GM23338 (cell line): Measurements from ENCODE around the gene LPP.

Source experiments
- CREB1 ChIP-seq: fragments of 250-450 bp; sonication (Bioruptor Pico); IDR thresholded peaks from 2 replicates; pipeline ENCODE4 v1.5.0; 2020; ENCODE audit warnings: low read depth, mild to moderate bottlenecking, moderate library complexity
- EZH2 ChIP-seq: fragments of 200-600 bp; sonication (generic); IDR thresholded peaks from one replicate; pipeline ENCODE4 v1.8.0; 2017; ENCODE audit warnings: antibody characterized with exemption, mild to moderate bottlenecking, low read depth; ENCODE audit not compliant: unreplicated experiment
- EZH2phosphoT487 ChIP-seq: fragments of 200-600 bp; sonication (generic); IDR thresholded peaks from one replicate; pipeline ENCODE4 v1.8.1; 2018; ENCODE audit warnings: antibody characterized with exemption; ENCODE audit not compliant: unreplicated experiment
- JUNB ChIP-seq: IDR thresholded peaks from one replicate; pipeline ENCODE4 v1.6.1; 2016; ENCODE audit warnings: antibody characterized with exemption; ENCODE audit not compliant: unreplicated experiment
- POLR2AphosphoS5 ChIP-seq: IDR thresholded peaks from 2 replicates; pipeline ENCODE4 v1.6.1; 2016; ENCODE audit warnings: antibody characterized with exemption, low read depth
- ZNF114 ChIP-seq: fragments of 250-450 bp; sonication (Bioruptor Pico); IDR thresholded peaks from 2 replicates; pipeline ENCODE4 v1.5.0; 2020; ENCODE audit warnings: mild to moderate bottlenecking, moderate library complexity
- TF ChIP-seq, protein P1 (sequence below), 2 experiments: fragments of 200-600 bp in 1 of 2; sonication (generic) in 1 of 2; conservative IDR thresholded peaks; 2 replicates each; pipeline versions ENCODE4 v1.5.1 to v1.6.1; 2016 to 2017; ENCODE audit warnings: antibody characterized with exemption in 2 of 2, low read depth in 2 of 2, mild to moderate bottlenecking in 2 of 2, moderate library complexity in 1 of 2
- TF ChIP-seq, protein P2 (sequence below): IDR thresholded peaks from one replicate; pipeline ENCODE4 v1.6.1; 2018; ENCODE audit warnings: antibody characterized with exemption; ENCODE audit not compliant: unreplicated experiment

DNA sequence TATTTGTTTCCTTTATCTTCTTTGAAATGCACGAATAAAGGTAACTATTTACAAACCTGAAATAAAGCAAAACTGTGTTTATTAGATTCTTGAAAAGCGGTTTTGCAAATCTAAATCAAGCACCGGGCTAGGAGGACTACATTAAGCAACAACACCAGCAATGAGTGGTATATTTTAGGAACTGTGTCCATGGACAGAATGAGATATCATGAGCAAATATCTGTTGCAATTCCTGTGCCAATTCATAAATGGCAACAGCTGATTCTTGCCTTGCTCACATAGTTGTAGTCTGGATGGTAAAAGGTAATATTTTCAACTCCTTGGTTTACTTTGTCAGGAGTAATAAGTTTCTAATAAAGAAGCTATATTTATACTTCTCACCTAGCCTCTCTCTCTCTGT lies 403.3 kb downstream of the LPP start:
- TF ChIP-seq, protein P1, sequence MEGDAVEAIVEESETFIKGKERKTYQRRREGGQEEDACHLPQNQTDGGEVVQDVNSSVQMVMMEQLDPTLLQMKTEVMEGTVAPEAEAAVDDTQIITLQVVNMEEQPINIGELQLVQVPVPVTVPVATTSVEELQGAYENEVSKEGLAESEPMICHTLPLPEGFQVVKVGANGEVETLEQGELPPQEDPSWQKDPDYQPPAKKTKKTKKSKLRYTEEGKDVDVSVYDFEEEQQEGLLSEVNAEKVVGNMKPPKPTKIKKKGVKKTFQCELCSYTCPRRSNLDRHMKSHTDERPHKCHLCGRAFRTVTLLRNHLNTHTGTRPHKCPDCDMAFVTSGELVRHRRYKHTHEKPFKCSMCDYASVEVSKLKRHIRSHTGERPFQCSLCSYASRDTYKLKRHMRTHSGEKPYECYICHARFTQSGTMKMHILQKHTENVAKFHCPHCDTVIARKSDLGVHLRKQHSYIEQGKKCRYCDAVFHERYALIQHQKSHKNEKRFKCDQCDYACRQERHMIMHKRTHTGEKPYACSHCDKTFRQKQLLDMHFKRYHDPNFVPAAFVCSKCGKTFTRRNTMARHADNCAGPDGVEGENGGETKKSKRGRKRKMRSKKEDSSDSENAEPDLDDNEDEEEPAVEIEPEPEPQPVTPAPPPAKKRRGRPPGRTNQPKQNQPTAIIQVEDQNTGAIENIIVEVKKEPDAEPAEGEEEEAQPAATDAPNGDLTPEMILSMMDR (conservative IDR thresholded peaks at IDR 0.05; ENCODE audit: low read depth in 2 of 2): no peak
- TF ChIP-seq EZH2: no peak
- TF ChIP-seq POLR2AphosphoS5: no peak
- TF ChIP-seq, protein P2, sequence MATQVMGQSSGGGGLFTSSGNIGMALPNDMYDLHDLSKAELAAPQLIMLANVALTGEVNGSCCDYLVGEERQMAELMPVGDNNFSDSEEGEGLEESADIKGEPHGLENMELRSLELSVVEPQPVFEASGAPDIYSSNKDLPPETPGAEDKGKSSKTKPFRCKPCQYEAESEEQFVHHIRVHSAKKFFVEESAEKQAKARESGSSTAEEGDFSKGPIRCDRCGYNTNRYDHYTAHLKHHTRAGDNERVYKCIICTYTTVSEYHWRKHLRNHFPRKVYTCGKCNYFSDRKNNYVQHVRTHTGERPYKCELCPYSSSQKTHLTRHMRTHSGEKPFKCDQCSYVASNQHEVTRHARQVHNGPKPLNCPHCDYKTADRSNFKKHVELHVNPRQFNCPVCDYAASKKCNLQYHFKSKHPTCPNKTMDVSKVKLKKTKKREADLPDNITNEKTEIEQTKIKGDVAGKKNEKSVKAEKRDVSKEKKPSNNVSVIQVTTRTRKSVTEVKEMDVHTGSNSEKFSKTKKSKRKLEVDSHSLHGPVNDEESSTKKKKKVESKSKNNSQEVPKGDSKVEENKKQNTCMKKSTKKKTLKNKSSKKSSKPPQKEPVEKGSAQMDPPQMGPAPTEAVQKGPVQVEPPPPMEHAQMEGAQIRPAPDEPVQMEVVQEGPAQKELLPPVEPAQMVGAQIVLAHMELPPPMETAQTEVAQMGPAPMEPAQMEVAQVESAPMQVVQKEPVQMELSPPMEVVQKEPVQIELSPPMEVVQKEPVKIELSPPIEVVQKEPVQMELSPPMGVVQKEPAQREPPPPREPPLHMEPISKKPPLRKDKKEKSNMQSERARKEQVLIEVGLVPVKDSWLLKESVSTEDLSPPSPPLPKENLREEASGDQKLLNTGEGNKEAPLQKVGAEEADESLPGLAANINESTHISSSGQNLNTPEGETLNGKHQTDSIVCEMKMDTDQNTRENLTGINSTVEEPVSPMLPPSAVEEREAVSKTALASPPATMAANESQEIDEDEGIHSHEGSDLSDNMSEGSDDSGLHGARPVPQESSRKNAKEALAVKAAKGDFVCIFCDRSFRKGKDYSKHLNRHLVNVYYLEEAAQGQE: no peak
- no peak for TF ChIP-seq EZH2phosphoT487
- no peak for TF ChIP-seq CREB1 (CRISPR knock-in tag)
- TF ChIP-seq JUNB: no peak
- TF ChIP-seq ZNF114 (CRISPR knock-in tag): no peak
